ENCODE data around the gene TLX1.
"Not testable (repeated sequence)": the region's sequence is repeated elsewhere in the genome, so short reads cannot be mapped to it uniquely, and the experiment has no call there.

TLX1 gene

DNA sequence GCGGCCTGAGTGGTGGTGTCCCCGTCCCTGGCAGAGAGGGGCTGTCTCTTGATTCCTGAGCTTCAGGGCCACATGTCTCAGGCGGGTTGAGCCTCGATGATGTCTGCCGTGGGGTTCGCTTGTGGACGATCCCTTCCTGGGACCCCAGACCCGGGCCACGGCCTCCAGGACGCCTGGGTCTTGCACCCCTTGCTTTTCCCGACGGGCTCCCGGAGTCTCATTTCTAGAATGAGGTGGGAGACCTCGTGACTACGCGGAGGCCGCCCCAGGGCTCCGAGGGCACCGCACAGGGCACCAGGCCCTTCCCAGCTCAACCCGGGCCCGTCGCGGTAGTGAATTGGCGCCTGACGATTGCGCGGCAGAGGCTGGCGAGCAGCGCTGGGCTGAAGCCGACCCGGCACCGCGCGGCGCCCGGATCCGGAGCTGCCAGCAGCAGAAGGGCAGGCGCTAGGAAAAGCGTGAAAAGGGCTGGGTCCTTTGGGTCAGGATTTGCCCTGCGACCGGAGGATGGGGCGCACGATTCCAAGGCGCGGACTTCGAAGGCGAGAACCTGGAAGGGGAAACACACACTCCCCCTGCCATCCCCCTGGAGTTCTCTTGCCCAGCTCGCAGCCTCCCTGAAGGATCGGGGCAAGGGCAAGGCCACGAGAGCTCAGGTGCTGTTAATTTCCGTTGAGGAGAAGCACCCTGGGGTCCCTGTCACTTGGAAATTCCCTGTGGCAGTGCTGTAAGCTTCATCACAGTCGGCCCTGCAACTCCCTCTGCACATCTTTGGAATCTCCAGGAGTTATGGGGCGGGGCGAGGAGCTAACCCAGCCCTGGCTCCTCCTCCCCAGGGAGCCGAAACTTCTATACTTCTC lies 15.5 kb downstream of the TLX1 start:
- in situ Hi-C loops (cut with MboI; ENCODE audit: low sequenced_read_pairs) = no loop called here

DNA sequence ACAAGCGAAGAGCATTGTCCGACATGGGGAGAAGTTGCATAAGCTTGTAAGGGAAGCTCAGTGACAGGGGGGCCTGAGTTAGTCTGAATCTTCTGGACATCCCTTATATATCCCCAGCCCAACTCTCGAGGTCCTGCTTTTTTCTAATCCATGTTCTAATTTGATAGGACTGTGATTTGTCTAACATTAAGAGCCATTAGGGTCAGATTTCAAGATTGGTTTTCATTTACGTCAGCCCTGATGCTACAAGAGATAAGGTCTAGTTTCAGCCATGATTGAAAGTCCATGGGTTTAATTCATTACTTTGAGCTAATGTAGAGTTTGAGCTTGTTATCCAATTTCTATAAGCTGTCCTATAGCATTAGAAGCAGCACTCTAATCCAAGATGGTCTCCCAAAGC lies 20.3 kb downstream of the TLX1 start:
- in situ Hi-C loops (cut with MboI; ENCODE audit: low sequenced_read_pairs) = no loop called here

DNA sequence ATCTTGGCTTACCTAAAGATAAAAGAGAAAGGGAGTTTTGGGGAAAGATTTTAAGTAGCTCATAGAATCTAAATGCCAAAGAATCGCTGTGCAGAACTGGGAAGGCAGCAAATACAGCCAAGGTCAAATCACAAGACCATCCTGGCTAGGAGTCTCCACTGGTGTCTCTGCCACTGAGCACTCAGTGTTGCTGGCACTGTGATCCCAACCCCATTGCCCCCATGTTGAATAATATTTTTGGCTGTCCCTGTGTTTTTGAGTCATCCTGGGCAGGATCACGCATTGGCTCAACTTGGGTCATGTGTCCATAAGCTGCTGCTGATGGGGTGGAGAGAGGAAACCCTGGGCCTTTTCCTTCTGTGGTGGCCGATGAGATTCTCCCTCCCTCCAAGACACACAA lies 21.2 kb downstream of the TLX1 start:
- in situ Hi-C loops (cut with MboI; ENCODE audit: low sequenced_read_pairs) = no loop called here

DNA sequence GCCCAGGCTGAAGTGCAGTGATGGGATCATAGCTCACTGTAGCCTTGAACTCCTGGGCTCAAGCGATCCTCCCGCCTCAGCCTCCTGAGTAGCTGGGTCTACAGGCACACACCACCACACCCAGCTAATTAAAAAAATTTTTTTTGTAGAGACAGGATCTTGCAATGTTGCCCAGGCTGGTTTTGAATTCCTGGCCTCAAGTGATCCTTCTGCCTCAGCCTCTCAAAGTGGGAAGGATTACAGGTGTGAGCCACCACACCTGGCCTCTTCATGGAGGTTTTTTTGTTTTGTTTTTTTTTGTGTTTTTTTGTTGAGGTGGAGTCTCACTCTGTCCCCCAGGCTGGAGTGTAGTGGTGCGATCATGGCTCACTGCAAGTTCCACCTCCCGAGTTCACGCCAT lies 23.4 kb downstream of the TLX1 start:
- in situ Hi-C loops (cut with MboI; ENCODE audit: low sequenced_read_pairs) = not testable (repeated sequence)

DNA sequence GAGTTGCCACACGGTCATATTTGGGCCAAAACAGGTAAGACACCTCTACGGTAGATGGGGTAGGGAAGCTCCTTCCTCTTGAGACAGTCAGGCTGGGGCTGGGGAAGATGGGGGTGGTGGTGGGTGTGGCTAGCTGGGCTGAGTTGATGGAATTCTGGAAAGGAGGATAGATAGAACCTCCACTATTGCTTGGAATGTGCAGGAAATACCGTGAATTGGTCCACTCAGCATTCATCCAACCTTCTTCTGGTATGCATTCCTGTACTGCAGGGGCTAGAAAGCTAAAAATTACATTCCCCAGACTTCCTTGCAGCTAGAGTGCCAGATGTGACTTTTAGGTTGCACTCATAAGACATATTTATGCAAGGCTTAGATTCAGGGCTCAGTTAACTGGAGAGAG lies 24.8 kb downstream of the TLX1 start:
- in situ Hi-C loops (cut with MboI; ENCODE audit: low sequenced_read_pairs) = no loop called here

DNA sequence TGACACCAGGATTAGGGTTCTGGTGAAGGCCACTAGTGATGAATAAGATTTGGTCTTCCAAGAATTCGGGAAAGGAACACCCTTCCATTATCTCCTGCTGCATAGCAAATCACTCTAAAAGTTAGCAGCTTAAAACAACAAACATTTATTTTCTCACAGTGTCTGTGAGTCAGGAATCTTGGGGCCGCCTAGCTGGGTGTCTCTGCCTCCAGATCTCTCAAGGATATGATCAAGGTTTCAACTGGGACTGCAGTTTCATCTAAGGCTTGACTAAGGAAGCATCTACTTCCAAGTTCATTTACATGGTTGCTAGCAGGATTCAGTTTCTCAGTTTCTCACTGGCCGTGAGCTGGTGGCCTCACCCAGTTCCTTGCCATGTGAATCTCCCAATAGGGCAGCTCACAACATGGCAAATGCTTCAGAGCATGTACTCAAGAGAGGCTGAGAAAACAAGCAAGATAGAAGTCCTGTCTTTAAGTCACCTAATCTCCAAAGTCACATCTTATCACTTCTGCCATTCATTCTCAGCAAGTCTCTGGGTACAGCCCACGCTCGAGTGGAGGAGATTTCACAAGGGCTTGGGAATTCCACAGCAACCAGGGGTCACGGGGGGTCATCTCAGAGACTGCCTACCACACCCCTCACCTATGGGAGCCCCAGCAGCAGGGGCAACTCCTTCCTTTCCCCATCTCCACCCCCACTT lies 26.8 kb downstream of the TLX1 start:
- in situ Hi-C loops (cut with MboI; ENCODE audit: low sequenced_read_pairs) = no loop called here

DNA sequence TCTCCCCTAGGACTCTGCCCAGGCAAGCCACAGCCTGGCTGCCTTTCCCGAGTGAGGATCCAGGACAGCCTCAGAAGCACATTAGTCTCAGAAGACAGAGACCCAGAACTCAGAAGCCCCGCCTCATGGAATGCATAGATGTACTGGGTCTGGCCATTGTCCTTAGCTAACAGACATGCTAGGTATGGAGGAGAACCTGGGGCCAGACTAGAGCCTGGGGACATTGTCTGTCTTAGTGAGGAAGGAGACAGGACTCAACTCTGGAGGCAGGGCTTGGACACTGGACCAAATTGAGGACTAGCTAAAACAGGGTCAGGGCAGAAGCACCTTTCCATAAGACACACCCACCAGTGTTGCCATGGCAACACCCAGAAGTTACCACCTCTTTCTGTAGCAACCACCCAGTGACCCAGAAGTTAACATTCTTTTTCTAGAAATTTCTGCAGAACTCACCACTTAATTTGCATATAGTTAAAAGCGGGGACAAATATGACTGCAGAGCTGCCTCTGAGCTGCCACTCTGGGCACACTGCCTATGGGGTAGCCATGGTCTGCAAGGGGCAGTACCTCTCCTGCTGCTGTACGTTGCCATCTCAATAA lies 27.5 kb downstream of the TLX1 start:
- in situ Hi-C loops (cut with MboI; ENCODE audit: low sequenced_read_pairs) = no loop called here

DNA sequence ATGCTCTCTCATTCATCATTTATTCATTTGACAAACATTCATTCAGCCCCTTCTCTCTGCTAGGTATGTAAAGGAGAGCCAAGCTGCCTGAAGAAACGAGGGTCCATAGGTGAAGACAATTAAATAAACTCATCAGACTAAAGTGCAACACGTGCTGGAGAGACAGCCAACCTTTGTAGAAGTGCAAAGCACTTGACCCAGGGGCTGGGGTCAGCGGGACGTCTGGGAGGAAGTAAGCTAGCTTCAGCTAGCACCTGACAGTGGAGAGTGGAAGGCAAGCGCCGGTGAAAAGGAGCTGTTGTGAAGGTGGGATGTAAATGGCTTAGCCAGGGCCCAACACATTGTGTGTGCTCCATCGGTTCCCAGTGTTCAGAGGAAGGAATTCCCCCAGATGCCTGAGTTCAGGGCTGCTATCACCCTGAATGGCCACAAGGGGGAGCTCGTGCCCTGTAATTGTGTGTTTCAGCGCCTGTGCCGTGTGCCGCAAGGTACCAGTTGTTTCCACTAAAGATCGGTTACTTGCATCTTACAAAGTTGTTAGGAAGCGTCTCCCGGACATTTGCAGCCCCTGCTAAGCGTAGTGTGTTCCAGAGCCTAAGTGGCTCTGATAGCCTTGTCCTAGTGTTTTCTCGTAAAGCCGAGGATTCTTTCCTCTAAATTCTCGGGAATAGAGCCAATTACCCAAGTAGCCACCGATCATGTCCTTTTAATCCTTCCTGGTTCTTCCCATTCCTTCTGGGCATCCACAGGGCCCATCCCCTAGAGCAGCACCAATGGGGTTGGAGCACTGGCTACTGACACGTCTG lies 30.6 kb downstream of the TLX1 start:
- in situ Hi-C loops (cut with MboI; ENCODE audit: low sequenced_read_pairs) = no loop called here

DNA sequence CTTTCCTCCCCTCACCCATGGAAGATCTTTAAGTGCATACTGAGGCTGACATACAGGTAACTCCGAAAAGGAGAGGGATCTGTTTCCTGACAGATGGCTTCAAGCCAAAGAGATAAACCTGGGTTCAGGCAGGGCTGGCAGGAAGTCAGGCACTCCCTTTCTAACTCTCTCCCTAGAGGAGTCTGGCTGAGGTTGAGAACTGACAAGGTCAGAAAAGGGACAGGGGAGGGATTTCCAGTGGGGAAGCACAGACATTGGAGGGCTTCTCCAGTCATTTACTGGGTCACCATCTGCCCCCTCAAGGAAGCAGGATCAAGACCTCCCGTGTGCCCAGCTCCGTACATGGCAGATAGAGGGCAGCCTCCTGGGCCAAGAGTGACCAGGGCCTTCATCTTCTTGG lies 31.6 kb downstream of the TLX1 start:
- in situ Hi-C loops (cut with MboI; ENCODE audit: low sequenced_read_pairs) = no loop called here

DNA sequence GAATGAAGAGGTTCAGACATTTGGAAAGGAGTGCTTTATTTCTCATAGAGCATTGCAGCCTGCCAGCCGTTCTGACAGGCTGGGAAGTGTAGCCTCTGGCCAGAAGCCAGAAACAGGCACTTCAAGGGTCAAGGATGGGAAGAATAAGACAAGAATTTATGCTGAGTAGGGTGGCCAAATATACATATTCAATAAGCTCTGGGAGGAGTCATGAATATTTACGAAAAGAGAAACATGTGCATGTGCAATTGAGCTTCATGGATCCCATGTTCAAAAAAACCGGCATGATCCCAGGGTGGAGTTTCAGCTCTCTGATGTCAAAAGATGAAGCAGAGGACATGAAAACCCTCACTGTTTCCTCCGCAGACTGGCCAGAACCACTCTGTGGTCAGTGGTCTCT lies 32.9 kb downstream of the TLX1 start:
- in situ Hi-C loops (cut with MboI; ENCODE audit: low sequenced_read_pairs) = no loop called here

DNA sequence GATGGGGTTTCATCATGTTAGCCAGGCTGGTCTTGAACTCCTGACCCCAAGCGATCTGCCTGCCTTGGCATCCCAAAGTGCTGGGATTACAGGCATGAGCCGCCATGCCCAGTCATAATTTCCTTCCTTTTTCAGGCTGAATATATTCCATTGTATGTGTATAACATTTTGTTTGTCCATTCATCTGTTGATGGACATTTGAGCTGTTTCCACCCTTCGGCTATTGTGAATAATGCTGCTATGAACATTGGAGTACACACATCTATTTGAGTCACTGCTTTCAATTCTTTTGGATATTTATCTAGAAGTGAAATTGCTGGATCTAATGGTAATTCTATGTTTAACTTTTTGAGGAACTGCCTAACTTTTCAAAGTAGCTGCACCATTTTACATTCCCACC lies 34.6 kb downstream of the TLX1 start:
- in situ Hi-C loops (cut with MboI; ENCODE audit: low sequenced_read_pairs) = no loop called here

DNA sequence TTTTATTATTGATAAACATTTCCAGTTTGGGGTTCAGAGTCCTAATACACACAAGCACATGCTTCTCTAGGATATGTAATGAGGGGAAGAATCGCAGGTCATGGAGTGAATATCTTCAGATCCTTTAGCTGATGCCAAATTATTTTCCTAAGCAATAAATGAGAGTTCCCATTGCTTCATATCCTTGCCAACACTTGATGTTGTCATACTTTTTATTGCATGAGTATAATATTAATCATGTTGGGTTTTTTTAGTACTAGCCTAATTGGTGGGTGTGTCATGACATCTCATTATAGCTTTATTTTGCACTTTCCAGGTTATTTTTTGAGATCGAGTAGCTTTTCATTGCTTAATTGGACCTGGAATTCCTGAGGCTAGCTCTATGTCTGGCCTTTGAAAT lies 35.3 kb downstream of the TLX1 start:
- in situ Hi-C loops (cut with MboI; ENCODE audit: low sequenced_read_pairs) = no loop called here

DNA sequence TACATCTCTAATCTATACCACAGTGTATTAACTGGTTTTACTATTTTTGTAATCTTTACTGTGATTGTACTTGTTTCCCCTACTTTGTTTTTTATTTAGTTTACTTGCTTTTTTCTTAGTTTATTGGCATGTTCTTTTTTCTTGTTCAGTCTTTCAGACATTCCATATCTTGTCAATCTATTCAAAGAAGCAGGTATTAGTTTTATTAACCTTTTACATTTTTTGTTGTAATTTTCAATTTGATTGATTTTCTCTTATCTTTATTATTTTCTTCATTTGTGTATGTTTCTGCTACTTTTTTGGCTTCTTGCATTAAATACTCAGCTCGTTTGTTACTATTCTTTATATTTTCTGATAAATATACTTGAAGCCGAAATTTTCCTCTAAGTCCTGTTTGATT lies 41.6 kb downstream of the TLX1 start:
- in situ Hi-C loops (cut with MboI; ENCODE audit: low sequenced_read_pairs) = no loop called here

DNA sequence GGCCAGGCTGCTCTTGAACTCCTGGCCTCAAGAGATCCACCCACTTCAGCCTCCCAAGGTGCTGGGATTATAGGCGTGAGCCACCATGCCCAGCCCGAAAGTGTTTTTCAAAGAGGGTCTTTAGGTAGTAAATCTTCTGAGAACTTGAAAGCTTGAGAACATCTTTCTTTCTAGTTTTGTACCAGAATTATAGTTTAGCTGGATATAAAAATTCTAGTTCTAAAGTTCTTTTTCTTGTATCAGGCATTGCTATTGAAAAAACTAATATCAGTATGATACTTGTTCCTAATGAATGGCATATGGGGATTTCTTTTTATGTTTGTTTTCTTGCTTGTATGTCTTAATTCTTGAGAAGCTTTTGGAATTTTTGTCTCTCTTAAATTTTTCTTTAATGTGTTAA lies 43.2 kb downstream of the TLX1 start:
- in situ Hi-C loops (cut with MboI; ENCODE audit: low sequenced_read_pairs) = no loop called here

DNA sequence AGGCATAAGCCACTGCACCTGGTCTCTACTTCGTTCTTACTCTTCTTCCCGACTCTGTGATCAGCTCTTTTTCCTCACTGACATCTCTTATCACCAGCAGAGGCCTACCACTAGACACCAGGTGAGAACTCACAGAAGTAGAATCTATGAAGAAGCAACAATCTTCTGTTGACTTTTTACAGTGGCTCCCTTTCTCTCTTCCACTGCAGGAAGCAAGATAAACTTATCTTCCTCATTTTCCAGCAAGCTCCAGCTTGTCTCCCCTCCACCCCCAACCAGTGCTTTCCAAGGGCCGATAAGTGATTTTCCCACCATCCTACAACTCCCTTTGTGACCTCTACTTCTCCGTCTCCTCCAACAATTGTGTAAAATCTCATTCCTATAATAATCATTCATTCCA lies 45.5 kb downstream of the TLX1 start:
- in situ Hi-C loops (cut with MboI; ENCODE audit: low sequenced_read_pairs) = no loop called here

DNA sequence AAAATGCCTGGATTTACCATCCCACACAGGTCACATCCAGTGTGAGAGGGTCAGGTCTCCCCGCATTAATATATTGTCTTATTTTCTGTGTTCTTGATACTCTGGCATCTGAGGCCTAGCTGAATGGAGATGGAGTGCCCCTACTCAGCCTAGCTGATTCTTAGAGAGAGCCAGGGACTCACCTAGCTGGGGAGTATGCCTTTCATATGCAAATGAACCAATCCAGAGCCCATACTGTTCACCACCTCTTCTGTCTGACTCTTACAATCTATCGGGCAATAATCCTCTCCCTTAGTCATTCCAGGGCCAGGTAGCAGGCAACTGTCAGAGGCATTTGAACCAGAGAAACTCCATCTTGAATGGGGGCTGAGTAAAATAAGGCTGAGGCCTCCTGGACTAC lies 51.8 kb downstream of the TLX1 start:
- in situ Hi-C loops (cut with MboI; ENCODE audit: low sequenced_read_pairs) = no loop called here

DNA sequence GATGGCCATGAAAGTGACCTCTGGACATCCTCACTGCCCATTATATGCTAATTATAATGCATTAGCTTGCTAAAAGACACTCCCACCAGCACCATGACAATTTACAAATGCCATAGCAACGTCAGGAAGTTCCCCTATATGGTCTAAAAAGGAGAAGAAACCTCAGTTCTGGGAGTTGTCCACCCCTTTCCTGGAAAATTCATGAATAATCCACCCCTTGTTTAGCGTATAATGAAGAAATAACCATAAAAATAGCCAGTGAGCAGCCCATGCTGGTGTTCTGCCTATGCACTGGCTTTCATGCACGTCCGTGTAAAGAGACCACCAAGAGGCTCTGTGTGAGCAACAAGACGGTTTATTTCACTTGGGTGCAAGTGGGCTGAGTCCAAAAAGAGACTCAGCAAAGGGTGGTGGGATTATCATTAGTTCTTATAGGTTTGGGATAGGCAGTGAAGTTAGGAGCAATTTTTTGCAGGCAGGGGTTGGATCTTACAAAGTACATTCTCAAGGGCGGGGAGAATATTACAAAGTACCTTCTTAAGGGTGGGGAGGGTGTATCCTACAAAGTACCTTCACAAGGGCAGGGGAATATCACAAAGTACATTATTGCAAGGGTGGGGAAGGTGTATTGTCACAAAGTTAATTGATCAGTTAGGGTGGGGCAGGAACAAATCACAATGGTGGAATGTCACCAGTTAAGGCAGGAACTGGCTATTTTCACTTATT lies 52.5 kb downstream of the TLX1 start:
- in situ Hi-C loops (cut with MboI; ENCODE audit: low sequenced_read_pairs) = no loop called here
